ENCODE data around the gene GPR35.
"Not testable (repeated sequence)": the region's sequence is repeated elsewhere in the genome, so short reads cannot be mapped to it uniquely, and the experiment has no call there.

Gene GPR35

DNA sequence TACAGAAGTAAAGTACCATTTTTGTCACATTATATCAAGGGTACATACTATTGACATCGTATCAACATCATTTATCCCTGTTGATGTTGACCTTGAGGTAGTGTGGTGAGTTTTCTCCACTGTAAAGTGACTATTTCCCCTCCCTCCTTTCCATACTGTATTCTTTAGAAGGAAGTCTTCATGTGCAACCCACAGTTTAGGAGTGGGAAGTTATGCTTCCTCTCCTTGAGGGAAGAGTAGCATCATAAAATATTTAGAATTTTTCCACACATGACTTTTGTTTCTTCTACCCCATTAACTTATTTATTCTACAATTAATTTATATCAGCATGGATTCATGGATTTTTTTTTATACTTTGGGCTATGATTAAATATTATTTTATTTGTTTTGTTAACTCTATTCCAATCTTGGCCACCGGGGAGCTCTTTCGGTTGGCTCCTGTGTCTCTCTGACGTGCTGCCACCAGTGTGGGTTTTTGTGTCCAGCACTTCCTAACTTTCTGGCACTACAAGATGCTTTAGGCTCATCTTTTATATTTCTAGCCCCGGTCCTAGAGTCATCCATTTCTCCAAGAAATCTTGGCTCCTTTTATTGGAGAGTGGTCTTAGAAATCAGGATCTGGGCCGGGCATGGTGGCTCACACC lies 38.4 kb downstream of the GPR35 start:
- no peak for DNase-seq

- no peak for DNase-seq
Measured at GRCh38 chr2:240664622-240665021, 39.3 kb downstream of the GPR35 start.

- DNase-seq, result no peak
Measured at GRCh38 chr2:240670402-240670801, 45.1 kb downstream of the GPR35 start.

GRCh38 chr2:240670950-240671349 lies 45.7 kb downstream of the GPR35 start:
- no peak for DNase-seq

DNA sequence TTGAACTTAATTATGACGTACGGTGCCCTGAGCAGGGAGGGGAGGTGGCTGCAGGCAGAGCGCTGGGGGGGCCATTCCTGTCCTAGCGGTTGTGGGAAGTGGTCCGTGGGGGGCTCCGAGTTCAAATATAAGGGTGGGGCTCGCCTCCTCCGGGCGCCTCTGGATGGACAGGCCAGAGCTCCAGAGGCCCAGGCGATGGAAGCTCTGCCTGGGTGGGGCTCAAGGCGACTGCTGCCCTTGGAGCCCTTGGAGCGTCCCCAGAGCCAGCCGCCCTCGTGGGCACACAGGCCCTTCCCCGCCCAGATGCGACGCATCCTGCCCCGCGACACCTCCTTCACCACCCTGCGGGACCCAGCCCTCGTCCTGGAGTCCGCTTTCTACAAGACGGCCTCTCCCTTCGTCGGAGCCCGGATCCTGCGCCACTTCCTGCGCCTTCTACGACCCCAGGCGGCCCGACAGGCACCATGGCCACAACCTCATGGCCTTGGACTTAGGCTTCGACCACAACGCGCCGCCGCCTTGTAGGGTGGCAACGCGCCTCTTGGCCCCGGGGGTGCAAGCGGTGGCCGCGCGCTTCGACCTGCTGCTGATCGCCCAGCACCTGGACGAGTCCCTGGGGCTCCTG lies 46.9 kb downstream of the GPR35 start:
- no peak for DNase-seq

- DNase-seq, result no peak
Measured at GRCh38 chr2:240672701-240673190, 47.5 kb downstream of the GPR35 start.

DNA sequence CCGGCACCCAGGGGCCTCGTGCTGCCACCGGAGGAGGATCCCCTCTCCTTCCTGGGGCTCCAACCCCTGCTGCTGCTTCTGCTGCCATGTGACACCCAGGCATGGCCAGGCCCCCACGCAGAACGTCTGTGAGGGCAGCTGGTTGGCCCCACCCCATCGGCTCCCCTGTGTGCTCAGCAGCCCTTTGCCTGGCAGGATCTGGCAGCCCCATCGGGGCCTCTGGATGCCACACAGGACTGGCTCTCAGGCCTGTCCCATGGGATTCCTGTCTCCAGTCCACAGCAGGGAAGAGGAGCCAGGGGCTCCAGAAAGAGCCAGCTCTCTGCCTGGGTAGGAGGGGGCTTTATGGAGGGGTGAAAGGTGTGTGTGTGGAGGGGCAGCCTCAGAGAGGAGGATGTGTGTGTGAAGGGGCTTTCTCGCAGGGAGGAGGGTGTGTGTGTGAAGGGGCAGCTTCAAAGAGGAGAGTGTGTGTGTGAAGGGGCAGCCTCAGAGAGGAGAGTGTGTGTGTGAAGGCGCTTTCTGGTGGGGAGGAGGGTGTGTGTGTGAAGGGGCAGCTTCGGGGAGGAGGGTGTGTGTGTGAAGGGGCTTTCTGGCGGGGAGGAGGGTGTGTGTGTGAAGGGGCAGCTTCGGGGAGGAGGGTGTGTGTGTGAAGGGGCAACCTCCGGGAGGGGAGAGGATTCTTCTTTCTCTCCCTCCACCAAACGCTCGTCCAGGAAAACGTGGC lies 49.3 kb downstream of the GPR35 start:
- DNase-seq, result not testable (repeated sequence)

DNA sequence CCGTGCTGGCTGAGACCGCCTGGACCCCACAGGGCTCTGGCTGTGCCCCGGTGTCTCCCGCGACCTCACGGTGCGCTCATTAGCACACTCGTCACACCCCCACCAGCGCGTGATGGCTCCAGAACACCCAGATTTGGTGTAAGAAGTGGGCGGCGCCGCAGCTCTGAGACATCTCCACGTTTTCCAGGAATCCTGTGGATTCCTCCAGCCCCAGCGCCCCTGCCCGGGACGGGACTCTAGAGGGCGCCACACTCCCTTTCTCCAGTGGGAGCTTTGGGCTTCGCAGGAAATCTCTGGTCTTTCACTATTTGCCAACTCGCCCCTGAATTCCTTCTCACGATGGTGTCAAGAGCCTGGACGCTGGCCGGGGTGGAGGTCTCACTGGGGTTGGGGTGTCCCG lies 50.1 kb downstream of the GPR35 start:
- DNase-seq, result not testable (repeated sequence)

- not testable (repeated sequence) for DNase-seq
Measured at GRCh38 chr2:240678043-240678442, 52.8 kb downstream of the GPR35 start.

GRCh38 chr2:240678909-240679308 lies 53.6 kb downstream of the GPR35 start:
- not testable (repeated sequence) for DNase-seq

DNA sequence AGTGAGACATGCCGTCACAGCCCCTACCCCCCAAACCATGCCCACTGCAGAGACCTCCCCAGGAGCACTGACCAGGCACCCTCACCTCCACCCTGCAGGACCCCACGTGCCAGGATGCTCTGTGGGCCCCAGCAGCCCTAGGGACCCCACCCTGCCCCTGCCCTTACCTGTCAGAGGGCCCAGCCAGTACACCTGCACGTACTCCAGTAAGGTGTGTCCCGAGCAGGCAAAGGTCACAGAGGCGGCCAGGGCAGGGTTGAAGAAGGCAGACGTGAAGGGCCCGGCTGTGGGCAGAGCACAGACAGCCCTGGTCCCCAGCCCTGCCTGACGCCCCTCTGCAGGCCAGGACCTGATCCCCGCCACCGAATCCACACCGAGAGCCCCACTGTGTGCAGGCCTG lies 54.9 kb downstream of the GPR35 start:
- DNase-seq, result not testable (repeated sequence)

Data from activated T-cell treated with anti-CD3 and anti-CD28 coated beads, Interleukin-2, amount 50 U/mL, for 48 hours (primary cell).